Activated CD4-positive, alpha-beta T cell treated with anti-CD3 and anti-CD28 coated beads, Interleukin-2, amount 10 ng/mL, durations not matched to agents 24 days and 14 days (primary cell): ENCODE data around the gene OR4K14. TPM values are rescaled to one million over a fixed set of nuclear protein-coding genes. Genes with fewer than 3 reads are reported as not detected.

ENCODE experiments used
- total RNA-seq: library from RNA; stranded (reverse); gene quantifications from 2 replicates; pipeline ENCODE4 v1.2.3, GENCODE V29; 2022

OR4K14 gene
- total RNA-seq, 1 donor from 2014 or later, result not detected

Other genes starting within 250 kb of the OR4K14 start
- gene OR4M1, start 245.8 kb downstream of the OR4K14 start, total RNA-seq, result not detected in 2 replicates
- not detected in 2 replicates for gene OR4N2, start 215.5 kb downstream of the OR4K14 start, total RNA-seq
- gene OR4K2, start 144.2 kb downstream of the OR4K14 start, total RNA-seq, result not detected in 2 replicates
- gene OR4K5, start 98.7 kb downstream of the OR4K14 start, total RNA-seq, result not detected in 2 replicates
- not detected in 2 replicates for gene OR4K1, start 88.4 kb downstream of the OR4K14 start, total RNA-seq
- not detected in 2 replicates for gene OR4K15, start 43.7 kb downstream of the OR4K14 start, total RNA-seq
- gene OR4Q2, start 17.1 kb downstream of the OR4K14 start, total RNA-seq, result not detected in 2 replicates
- gene OR4K13, start 16.7 kb upstream of the OR4K14 start, total RNA-seq, result not detected in 2 replicates
- gene OR4L1, start 40.7 kb upstream of the OR4K14 start, total RNA-seq, result not detected in 2 replicates
- gene OR4K17, start 91.4 kb upstream of the OR4K14 start, total RNA-seq, result not detected in 2 replicates
- gene OR4N5, start 119.5 kb upstream of the OR4K14 start, total RNA-seq, result not detected in 2 replicates
- gene OR11G2, start 171.6 kb upstream of the OR4K14 start, total RNA-seq, result not detected in 2 replicates
- not detected in 2 replicates for gene OR11H6, start 204.4 kb upstream of the OR4K14 start, total RNA-seq
- not detected in 2 replicates for gene OR11H7, start 209.7 kb upstream of the OR4K14 start, total RNA-seq
- not detected in 2 replicates for gene OR11H4, start 220.0 kb upstream of the OR4K14 start, total RNA-seq